GM21786 (cell line): ENCODE measurements around the gene OGA.

Experiments
- ATAC-seq: cut with Tn5 transposase; IDR thresholded peaks from one replicate; pipeline ENCODE4 v1.9.1; 2021; ENCODE audit not compliant: unreplicated experiment

The OGA gene

GRCh38 chr10:101837748-101838147 is 19.5 kb upstream of the OGA start:
- ATAC-seq, result no peak

- ATAC-seq, result no peak
These were observed 17.1 kb upstream of the OGA start for GRCh38 chr10:101835362-101835761.

- ATAC-seq, result no peak
These were observed 16.1 kb upstream of the OGA start for GRCh38 chr10:101834341-101834740.

- ATAC-seq, result no peak
These were observed 15.2 kb upstream of the OGA start for GRCh38 chr10:101833466-101833865.

- no peak for ATAC-seq
These were observed 14.1 kb upstream of the OGA start for GRCh38 chr10:101832325-101832771.

- no peak for ATAC-seq
These were observed 13.0 kb upstream of the OGA start for GRCh38 chr10:101831169-101831811.

GRCh38 chr10:101830322-101831168 is 12.3 kb upstream of the OGA start:
- peak; percentile 65 for ATAC-seq

GRCh38 chr10:101829561-101830315 is 11.5 kb upstream of the OGA start:
- ATAC-seq, result no peak

- ATAC-seq, result no peak
These were observed 10.7 kb upstream of the OGA start for GRCh38 chr10:101828766-101829551.

GRCh38 chr10:101827919-101828600 is 9.8 kb upstream of the OGA start:
- no peak for ATAC-seq

- ATAC-seq, result no peak
These were observed 8.7 kb upstream of the OGA start for GRCh38 chr10:101826852-101827434.

- no peak for ATAC-seq
These were observed 6.5 kb upstream of the OGA start for GRCh38 chr10:101824736-101825135.

GRCh38 chr10:101818872-101819633 is 809 bp upstream of the OGA start:
- ATAC-seq, result peak; percentile 19

- ATAC-seq, result no peak
These were observed 716 bp downstream of the OGA start for GRCh38 chr10:101817337-101818118.

GRCh38 chr10:101816913-101817336 is 1.3 kb downstream of the OGA start:
- no peak for ATAC-seq

GRCh38 chr10:101816376-101816775 is 1.9 kb downstream of the OGA start:
- no peak for ATAC-seq

- peak; percentile 31 for ATAC-seq
These were observed 3.7 kb downstream of the OGA start for GRCh38 chr10:101814466-101815071.

GRCh38 chr10:101812606-101813005 is 5.6 kb downstream of the OGA start:
- no peak for ATAC-seq
